PFSK-1 (cell line): Measurements from ENCODE around the gene EIF2AK3.

Experiments
- FOXP2 ChIP-seq: optimal IDR thresholded peaks from 2 replicates; pipeline ENCODE3; 2011; ENCODE audit warnings: borderline replicate concordance, control low read depth, inconsistent platforms; ENCODE audit not compliant: insufficient read depth; ENCODE audit errors: extremely low read length, extremely low read depth
- POLR2AphosphoS5 ChIP-seq: IDR thresholded peaks from 2 replicates; pipeline ENCODE4 v1.6.1; 2012; ENCODE audit warnings: low read depth, mild to moderate bottlenecking, control low read depth, low read length, moderate library complexity
- REST ChIP-seq, 2 experiments: IDR thresholded peaks; 2 replicates each; pipeline versions ENCODE4 v1.6.1 to v1.8.0; 2011 to 2012; ENCODE audit warnings: low read depth in 2 of 2, low read length in 2 of 2, control low read depth in 1 of 2, inconsistent platforms in 1 of 2, mild to moderate bottlenecking in 1 of 2, moderate library complexity in 1 of 2; ENCODE audit not compliant: insufficient read depth in 1 of 2
- SIN3A ChIP-seq: IDR thresholded peaks from 2 replicates; pipeline ENCODE4 v1.6.1; 2012; ENCODE audit warnings: mild to moderate bottlenecking, low read length, moderate library complexity, borderline replicate concordance; ENCODE audit not compliant: insufficient read depth
- TAF1 ChIP-seq: IDR thresholded peaks from 2 replicates; pipeline ENCODE4 v1.6.1; 2012; ENCODE audit warnings: low read length, control low read depth, borderline replicate concordance; ENCODE audit not compliant: insufficient read depth

GRCh38 chr2:88606371-88607030 lies 20.8 kb downstream of the EIF2AK3 start:
- TF ChIP-seq TAF1 (no peak), REST (IDR thresholded peaks at IDR 0.05; ENCODE audit: insufficient read depth in 1 of 2, low read depth in 2 of 2, low read length in 2 of 2) (no peak), POLR2AphosphoS5 (no peak), SIN3A (no peak), FOXP2 (no peak)
